ENCODE measurements around the gene ELAPOR2.
"Not testable (repeated sequence)": the region's sequence is repeated elsewhere in the genome, so short reads cannot be mapped to it uniquely, and the experiment has no call there.

ELAPOR2 gene

DNA sequence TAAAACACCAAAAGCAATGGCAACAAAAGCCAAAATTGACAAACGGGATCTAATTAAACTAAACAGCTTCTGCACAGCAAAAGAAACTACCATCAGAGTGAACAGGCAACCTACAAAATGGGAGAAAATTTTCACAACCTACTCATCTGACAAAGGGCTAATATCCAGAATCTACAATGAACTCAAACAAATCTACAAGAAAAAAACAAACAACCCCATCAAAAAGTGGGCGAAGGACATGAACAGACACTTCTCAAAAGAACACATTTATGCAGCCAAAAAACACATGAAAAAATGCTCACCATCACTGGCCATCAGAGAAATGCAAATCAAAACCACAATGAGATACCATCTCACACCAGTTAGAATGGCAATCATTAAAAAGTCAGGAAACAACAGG is 14.7 kb downstream of the ELAPOR2 start:
- DNase-seq = not testable (repeated sequence)

GRCh38 chr7:87041586-87041985 is 17.9 kb downstream of the ELAPOR2 start:
- DNase-seq = not testable (repeated sequence)

- DNase-seq = not testable (repeated sequence)
These were observed 19.7 kb downstream of the ELAPOR2 start for GRCh38 chr7:87039691-87040299.

GRCh38 chr7:87038993-87039690 is 20.3 kb downstream of the ELAPOR2 start:
- no peak for DNase-seq

GRCh38 chr7:87036985-87037384 is 22.5 kb downstream of the ELAPOR2 start:
- no peak for DNase-seq

DNA sequence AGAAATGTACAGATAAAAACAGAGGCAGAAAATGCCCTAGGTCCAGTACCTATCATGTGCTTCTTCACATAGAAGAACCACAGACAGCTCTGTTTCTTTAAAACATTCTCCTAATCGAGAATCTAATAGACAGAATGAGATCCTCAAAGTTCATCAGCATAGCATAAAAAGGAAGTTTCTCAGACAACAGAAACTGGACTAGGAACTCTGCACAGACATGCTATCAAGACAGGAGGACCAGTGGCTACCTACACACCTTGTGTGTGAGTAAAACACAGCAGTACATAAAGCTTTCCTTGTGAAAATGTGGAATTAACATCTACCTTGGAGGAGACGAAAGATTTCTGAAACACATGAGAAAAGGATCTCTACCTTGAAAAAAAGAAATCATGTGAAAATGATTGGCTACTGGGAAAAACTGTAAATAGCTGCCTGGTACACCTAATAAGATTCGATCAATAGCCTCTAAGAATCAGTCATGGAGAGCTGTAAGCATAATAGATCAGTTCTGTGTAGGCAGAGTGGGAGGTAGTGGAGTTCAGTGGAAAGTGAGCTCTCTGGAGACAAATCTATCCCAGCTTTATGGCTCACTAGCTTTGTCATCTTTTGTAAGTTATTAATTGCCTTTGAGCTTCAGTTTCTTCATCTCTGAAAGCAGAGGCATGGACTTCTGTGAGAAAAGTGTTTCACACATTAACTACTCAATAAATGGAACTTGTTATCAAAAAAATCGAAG is 26.7 kb downstream of the ELAPOR2 start:
- DNase-seq = no peak

DNA sequence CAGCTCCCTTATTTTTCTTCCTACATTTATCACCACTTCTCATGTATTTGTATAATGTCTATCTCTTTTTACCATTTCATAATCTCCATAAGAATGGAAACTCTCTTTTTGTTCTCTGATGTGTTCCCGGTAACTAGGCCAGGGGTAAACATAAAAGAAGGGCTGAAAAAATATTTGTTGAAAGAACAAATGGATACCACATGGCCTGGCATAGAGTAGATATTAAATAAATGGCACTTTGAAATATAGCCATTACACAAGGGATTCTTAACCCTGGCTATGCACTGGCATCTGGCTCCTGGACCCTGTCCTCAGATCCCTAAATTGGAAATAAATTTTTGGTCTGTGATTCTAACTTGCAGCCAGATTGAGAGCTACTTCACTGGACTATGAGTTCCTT is 30.4 kb downstream of the ELAPOR2 start:
- no peak for DNase-seq

- DNase-seq = no peak
These were observed 30.8 kb downstream of the ELAPOR2 start for GRCh38 chr7:87028636-87029035.

GRCh38 chr7:87027900-87028299 is 31.6 kb downstream of the ELAPOR2 start:
- DNase-seq = no peak

GRCh38 chr7:87021285-87021684 is 38.2 kb downstream of the ELAPOR2 start:
- DNase-seq = no peak

GRCh38 chr7:87016606-87017005 is 42.8 kb downstream of the ELAPOR2 start:
- no peak for DNase-seq

DNA sequence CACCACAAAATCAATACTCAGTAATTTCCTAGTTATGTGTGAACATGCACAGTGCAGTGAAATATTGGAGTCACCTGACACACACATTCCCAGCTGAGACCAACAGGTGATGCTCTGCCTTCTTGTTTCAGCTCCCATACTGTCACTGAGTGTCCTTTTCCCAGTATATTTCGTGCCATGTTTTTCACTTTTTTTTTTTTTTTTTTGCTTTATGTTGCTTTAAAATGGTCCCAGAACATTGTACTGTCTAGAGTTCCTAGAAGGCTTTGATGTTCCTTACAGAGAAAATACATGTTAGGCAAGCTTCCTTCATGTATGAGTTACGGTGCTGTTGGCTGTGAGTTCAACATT is 45.6 kb downstream of the ELAPOR2 start:
- no peak for DNase-seq

- DNase-seq = no peak
These were observed 46.2 kb downstream of the ELAPOR2 start for GRCh38 chr7:87013136-87013839.

Data from stimulated activated CD4-positive, alpha-beta T cell treated with anti-CD3 and anti-CD28 coated beads, Interleukin-2, amount 100 ng/mL, for 48 hours (primary cell).